ENCODE data around the gene PCNX1.

- TF ChIP-seq POLR2A (IDR thresholded peaks at IDR 0.05): no peak
- no peak for TF ChIP-seq CTCF (IDR thresholded peaks at IDR 0.05)
- no peak for TF ChIP-seq EP300 (IDR thresholded peaks at IDR 0.05)
These were observed 208.7 kb downstream of the PCNX1 start for GRCh38 chr14:71115821-71116567.

Measured in tibial nerve (tissue), 4 donors.